Suprapubic skin (tissue), 4 donors: ENCODE measurements around the gene SLC38A3. TPM values are rescaled to one million over a fixed set of nuclear protein-coding genes. Genes with fewer than 3 reads are reported as not detected.

Experiments used
- DNase-seq, 2 donors: peaks; one replicate each; pipeline ENCODE4 v3.0.0-alpha.2; 2019; ENCODE audit warnings: low spot score in 2 of 2
- H3K27ac ChIP-seq: fragments of 200-600 bp; sonication (generic); one replicate; pipeline ENCODE4 v1.5.1; 2019
- H3K27me3 ChIP-seq: fragments of 200-600 bp; sonication (generic); one replicate; pipeline ENCODE4 v1.5.1; 2019
- H3K36me3 ChIP-seq: fragments of 200-600 bp; sonication (generic); one replicate; pipeline ENCODE4 v1.5.1; 2019
- H3K4me1 ChIP-seq: fragments of 200-600 bp; sonication (generic); one replicate; pipeline ENCODE4 v1.5.1; 2019
- H3K4me3 ChIP-seq: fragments of 200-600 bp; sonication (generic); one replicate; pipeline ENCODE4 v1.5.1; 2019; ENCODE audit warnings: mild to moderate bottlenecking
- H3K9me3 ChIP-seq: fragments of 200-600 bp; sonication (generic); one replicate; pipeline ENCODE4 v1.5.1; 2019
- EP300 ChIP-seq: sonication (generic); formaldehyde crosslinking; IDR thresholded peaks from one replicate; pipeline ENCODE4 v1.6.1; 2017; ENCODE audit warnings: antibody characterized with exemption
- POLR2A ChIP-seq, 2 donors: fragments of 450-650 bp; IDR thresholded peaks; one replicate each; pipeline ENCODE4 v1.6.1; 2017; ENCODE audit warnings: antibody characterized with exemption in 2 of 2, mild to moderate bottlenecking in 2 of 2, moderate library complexity in 2 of 2
- POLR2AphosphoS5 ChIP-seq, 3 donors: sonication (generic); formaldehyde crosslinking; IDR thresholded peaks; one replicate each; pipeline ENCODE4 v1.6.1; 2017; ENCODE audit warnings: antibody characterized with exemption in 3 of 3
- WGBS: methylation state at CpG from one replicate; pipeline ENCODE4 v1.1.5; 2018; 5-methylcytosine and 5-hydroxymethylcytosine counted together
- total RNA-seq, 4 donors: library from RNA; depleted of rRNA; stranded (reverse); fragments of >200 nt; gene quantifications; one replicate each; pipeline ENCODE4 v1.1.0, GENCODE V29; 2016
- TF ChIP-seq, protein P1 (sequence below), 2 donors: fragments of 200-600 bp in 1 of 2; fragments of 450-650 bp in 1 of 2; sonication (generic) in 1 of 2; IDR thresholded peaks; one replicate each; pipeline ENCODE4 v1.5.1; 2016 to 2019; ENCODE audit warnings: antibody characterized with exemption in 2 of 2, mild to moderate bottlenecking in 1 of 2, moderate library complexity in 1 of 2

The SLC38A3 gene
- total RNA-seq, 4 donors from 2014 or later = 0.25 to 2.2 (median 1.00) TPM

DNA sequence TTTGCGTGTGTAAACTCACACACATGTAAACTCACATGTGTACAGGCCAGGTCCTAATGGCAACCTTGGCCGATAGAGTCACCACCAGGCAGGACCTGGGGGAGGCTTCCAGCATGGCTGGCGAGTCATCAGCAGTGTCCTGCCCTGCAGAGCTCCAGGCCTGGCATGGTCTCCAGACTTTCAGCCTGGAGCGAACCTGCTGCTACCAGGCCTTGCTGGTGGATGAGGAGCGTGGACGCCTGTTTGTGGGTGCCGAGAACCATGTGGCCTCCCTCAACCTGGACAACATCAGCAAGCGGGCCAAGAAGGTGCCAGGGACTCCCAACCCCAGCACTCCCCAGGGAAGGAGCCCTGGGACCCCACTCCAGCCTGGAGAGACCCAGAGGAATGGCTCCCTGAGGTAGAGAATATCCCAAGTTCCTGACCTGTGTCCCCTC, 64.9 kb downstream of the SLC38A3 start:
- Histone ChIP-seq H3K4me1 (peaks cover 84% of the 10 kb centered on the region), H3K27me3 (peaks cover 11% of the 10 kb centered on the region), H3K4me3 (no peak overlapping the region), H3K36me3 (no peaks in the 10 kb centered on the region), H3K9me3 (no peaks in the 10 kb centered on the region), H3K27ac (no peak overlapping the region)
- no peak for DNase-seq
- WGBS = 100% methylated on average over 1 of the region's 8 CpGs
- TF ChIP-seq POLR2A (IDR thresholded peaks at IDR 0.05) (no peak), EP300 (no peak), POLR2AphosphoS5 (IDR thresholded peaks at IDR 0.05) (no peak)
- TF ChIP-seq, protein P1, sequence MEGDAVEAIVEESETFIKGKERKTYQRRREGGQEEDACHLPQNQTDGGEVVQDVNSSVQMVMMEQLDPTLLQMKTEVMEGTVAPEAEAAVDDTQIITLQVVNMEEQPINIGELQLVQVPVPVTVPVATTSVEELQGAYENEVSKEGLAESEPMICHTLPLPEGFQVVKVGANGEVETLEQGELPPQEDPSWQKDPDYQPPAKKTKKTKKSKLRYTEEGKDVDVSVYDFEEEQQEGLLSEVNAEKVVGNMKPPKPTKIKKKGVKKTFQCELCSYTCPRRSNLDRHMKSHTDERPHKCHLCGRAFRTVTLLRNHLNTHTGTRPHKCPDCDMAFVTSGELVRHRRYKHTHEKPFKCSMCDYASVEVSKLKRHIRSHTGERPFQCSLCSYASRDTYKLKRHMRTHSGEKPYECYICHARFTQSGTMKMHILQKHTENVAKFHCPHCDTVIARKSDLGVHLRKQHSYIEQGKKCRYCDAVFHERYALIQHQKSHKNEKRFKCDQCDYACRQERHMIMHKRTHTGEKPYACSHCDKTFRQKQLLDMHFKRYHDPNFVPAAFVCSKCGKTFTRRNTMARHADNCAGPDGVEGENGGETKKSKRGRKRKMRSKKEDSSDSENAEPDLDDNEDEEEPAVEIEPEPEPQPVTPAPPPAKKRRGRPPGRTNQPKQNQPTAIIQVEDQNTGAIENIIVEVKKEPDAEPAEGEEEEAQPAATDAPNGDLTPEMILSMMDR (IDR thresholded peaks at IDR 0.05) = no peak

- Histone ChIP-seq H3K9me3 (no peaks in the 10 kb centered on the region), H3K36me3 (no peaks in the 10 kb centered on the region), H3K4me3 (no peak overlapping the region), H3K27me3 (peaks cover 17% of the 10 kb centered on the region), H3K27ac (no peak overlapping the region), H3K4me1 (peaks cover 84% of the 10 kb centered on the region)
- DNase-seq = peak in 1 of 2 donors; percentile 76
- TF ChIP-seq POLR2A (IDR thresholded peaks at IDR 0.05) = no peak
- no peak for TF ChIP-seq POLR2AphosphoS5 (IDR thresholded peaks at IDR 0.05)
- TF ChIP-seq EP300 = no peak
- TF ChIP-seq, protein P1 (IDR thresholded peaks at IDR 0.05) = no peak
- 78% methylated on average over 18 of the region's 19 CpGs for WGBS
These were observed 65.6 kb downstream of the SLC38A3 start for GRCh38 chr3:50270422-50271224.

Other genes with a start within 250 kb of the SLC38A3 start
- gene RBM5, start 116.4 kb upstream of the SLC38A3 start, total RNA-seq = 100 to 1,000 TPM; 129 to 681 (median 208) TPM
- 100 to 1,000 TPM; 123 to 188 (median 130) TPM for gene SEMA3F, start 49.9 kb upstream of the SLC38A3 start, total RNA-seq
- gene GNAT1, start 13.7 kb upstream of the SLC38A3 start, total RNA-seq = under 1 TPM in 1 of 4 donors, not detected in 3; 0.64 TPM
- gene GNAI2, start 30.9 kb downstream of the SLC38A3 start, total RNA-seq = 10 to 100 TPM; 70.9 to 91.3 (median 76.7) TPM
- gene SEMA3B, start 63.9 kb downstream of the SLC38A3 start, total RNA-seq = 1 to 10 TPM; 2.9 to 5.2 (median 4.1) TPM
- gene LSMEM2, start 73.8 kb downstream of the SLC38A3 start, total RNA-seq = under 1 TPM in 1 of 4 donors, not detected in 3; 0.30 TPM
- gene IFRD2, start 87.2 kb downstream of the SLC38A3 start, total RNA-seq = 10 to 100 TPM; 56.3 to 84.9 (median 75.2) TPM
- 1 to 10 TPM; 2.5 to 7.8 (median 6.1) TPM for gene HYAL3, start 94.1 kb downstream of the SLC38A3 start, total RNA-seq
- gene NAA80, start 94.1 kb downstream of the SLC38A3 start, total RNA-seq = 10 to 100 TPM; 19.5 to 23.4 (median 20.3) TPM
- gene HYAL1, start 98.3 kb downstream of the SLC38A3 start, total RNA-seq = 10 to 100 TPM; 19.5 to 31.0 (median 27.4) TPM
- gene HYAL2, start 117.5 kb downstream of the SLC38A3 start, total RNA-seq = 10 to 100 TPM; 47.7 to 87.0 (median 80.3) TPM
- 10 to 100 TPM; 12.8 to 21.7 (median 17.4) TPM for gene TUSC2, start 123.0 kb downstream of the SLC38A3 start, total RNA-seq
- gene RASSF1, start 135.6 kb downstream of the SLC38A3 start, total RNA-seq = 10 to 100 TPM; 33.9 to 63.3 (median 39.7) TPM
- gene ZMYND10, start 140.5 kb downstream of the SLC38A3 start, total RNA-seq = 1 to 10 TPM in 3 of 4 donors, not detected in 1; 1.6 to 4.7 (median 1.9) TPM
- gene NPRL2, start 145.5 kb downstream of the SLC38A3 start, total RNA-seq = 10 to 100 TPM; 16.5 to 35.6 (median 26.0) TPM
- gene CYB561D2, start 145.6 kb downstream of the SLC38A3 start, total RNA-seq = 10 to 100 TPM; 12.8 to 29.8 (median 17.9) TPM
- gene TMEM115, start 154.2 kb downstream of the SLC38A3 start, total RNA-seq = 10 to 100 TPM; 60.7 to 85.3 (median 70.2) TPM